C4-2B (cell line): Measurements from ENCODE around the gene SNX3.

Experiments used
- ZFX ChIP-seq: fragments of 450-650 bp; IDR thresholded peaks from 2 replicates; pipeline ENCODE4 v1.6.1; 2017
- TF ChIP-seq, protein P1 (sequence below): fragments of 450-650 bp; conservative IDR thresholded peaks from 2 replicates; pipeline ENCODE4 v1.5.1; 2017; ENCODE audit warnings: mild to moderate bottlenecking

GRCh38 chr6:108243836-108244235 lies 17.0 kb downstream of the SNX3 start:
- TF ChIP-seq, protein P1, sequence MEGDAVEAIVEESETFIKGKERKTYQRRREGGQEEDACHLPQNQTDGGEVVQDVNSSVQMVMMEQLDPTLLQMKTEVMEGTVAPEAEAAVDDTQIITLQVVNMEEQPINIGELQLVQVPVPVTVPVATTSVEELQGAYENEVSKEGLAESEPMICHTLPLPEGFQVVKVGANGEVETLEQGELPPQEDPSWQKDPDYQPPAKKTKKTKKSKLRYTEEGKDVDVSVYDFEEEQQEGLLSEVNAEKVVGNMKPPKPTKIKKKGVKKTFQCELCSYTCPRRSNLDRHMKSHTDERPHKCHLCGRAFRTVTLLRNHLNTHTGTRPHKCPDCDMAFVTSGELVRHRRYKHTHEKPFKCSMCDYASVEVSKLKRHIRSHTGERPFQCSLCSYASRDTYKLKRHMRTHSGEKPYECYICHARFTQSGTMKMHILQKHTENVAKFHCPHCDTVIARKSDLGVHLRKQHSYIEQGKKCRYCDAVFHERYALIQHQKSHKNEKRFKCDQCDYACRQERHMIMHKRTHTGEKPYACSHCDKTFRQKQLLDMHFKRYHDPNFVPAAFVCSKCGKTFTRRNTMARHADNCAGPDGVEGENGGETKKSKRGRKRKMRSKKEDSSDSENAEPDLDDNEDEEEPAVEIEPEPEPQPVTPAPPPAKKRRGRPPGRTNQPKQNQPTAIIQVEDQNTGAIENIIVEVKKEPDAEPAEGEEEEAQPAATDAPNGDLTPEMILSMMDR: no peak
- TF ChIP-seq ZFX: no peak
